ENCODE results near the gene CDCA3. TPM values are rescaled to one million over a fixed set of nuclear protein-coding genes. Genes with fewer than 3 reads are reported as not detected.

The CDCA3 gene
- polyA plus RNA-seq, 1 experiment = 11.6 TPM

DNA sequence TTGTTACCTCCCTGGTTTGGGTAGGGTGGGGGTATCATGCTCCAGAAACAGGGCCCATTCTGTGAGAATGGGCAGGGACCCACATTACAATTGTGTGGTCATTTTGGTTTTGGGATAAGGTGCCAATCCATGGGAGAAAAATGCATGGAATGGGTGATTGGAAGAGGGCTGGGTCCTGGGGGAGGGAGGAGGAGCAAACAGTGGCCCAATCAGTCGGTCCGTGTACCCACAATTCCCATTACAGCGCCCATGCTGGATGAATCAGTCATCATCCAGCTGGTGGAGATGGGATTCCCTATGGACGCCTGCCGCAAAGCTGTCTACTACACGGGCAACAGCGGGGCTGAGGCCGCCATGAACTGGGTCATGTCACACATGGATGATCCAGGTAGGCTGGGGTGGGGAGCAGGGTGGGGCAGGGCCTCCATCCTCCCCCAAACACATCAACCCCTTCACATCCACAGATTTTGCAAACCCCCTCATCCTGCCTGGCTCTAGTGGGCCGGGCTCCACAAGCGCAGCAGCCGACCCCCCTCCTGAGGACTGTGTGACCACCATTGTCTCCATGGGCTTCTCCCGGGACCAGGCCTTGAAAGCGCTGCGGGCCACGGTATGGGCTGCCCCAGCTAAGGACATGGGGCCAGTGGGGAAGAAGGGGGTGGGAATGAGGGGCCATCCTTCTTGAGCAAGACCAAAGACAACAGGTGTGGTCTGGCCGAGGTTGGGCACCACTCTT is 12.7 kb upstream of the CDCA3 start:
- POLR2A ChIA-PET = interaction anchor here (4.8 kb wide), 1 partner anchor 12 kb away, joined by 57 read pairs; the partner anchor contains the start of genes CDCA3 and USP5
- H3K9me3 ChIP-seq (ENCODE audit: control insufficient read depth, insufficient read depth, low read length) = no peaks in the 10 kb centered on the region
- no peak overlapping the region for H3K4me3 ChIP-seq (ENCODE audit: low read depth, low read length)
- CTCF ChIA-PET = interaction anchor here (0.6 kb wide), 1 partner anchor 315 kb away, joined by 3 read pairs; no protein-coding TSS in a partner anchor
- H3K27me3 ChIP-seq (ENCODE audit: control insufficient read depth, insufficient read depth, low read length) = no peaks in the 10 kb centered on the region
- no peak overlapping the region for H3K27ac ChIP-seq (ENCODE audit: low read depth, low read length)
- DNase-seq (ENCODE audit: low read depth, low spot score) = no peak
- TF ChIP-seq, protein P1, sequence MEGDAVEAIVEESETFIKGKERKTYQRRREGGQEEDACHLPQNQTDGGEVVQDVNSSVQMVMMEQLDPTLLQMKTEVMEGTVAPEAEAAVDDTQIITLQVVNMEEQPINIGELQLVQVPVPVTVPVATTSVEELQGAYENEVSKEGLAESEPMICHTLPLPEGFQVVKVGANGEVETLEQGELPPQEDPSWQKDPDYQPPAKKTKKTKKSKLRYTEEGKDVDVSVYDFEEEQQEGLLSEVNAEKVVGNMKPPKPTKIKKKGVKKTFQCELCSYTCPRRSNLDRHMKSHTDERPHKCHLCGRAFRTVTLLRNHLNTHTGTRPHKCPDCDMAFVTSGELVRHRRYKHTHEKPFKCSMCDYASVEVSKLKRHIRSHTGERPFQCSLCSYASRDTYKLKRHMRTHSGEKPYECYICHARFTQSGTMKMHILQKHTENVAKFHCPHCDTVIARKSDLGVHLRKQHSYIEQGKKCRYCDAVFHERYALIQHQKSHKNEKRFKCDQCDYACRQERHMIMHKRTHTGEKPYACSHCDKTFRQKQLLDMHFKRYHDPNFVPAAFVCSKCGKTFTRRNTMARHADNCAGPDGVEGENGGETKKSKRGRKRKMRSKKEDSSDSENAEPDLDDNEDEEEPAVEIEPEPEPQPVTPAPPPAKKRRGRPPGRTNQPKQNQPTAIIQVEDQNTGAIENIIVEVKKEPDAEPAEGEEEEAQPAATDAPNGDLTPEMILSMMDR (IDR thresholded peaks at IDR 0.05; ENCODE audit: low read depth, low read length) = no peak

DNA sequence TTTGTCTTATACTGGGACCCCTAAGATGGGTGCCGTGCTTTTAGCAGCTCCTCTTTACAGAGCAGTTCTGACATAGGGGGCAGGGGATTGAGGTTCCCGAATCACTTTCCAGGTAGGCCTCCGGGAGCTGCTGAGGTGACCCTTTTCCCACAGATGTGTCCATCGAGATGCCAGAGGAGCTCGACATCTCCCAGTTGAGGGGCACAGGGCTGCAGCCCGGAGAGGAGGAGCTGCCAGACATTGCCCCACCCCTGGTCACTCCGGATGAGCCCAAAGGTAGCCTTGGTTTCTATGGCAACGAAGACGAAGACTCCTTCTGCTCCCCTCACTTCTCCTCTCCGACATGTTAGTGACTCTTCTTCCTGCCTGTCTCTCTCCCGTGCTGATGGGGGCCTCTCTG is 11.9 kb upstream of the CDCA3 start:
- Histone ChIP-seq H3K27ac (ENCODE audit: low read depth, low read length) (no peak overlapping the region), H3K4me3 (ENCODE audit: low read depth, low read length) (no peak overlapping the region), H3K27me3 (ENCODE audit: control insufficient read depth, insufficient read depth, low read length) (no peaks in the 10 kb centered on the region), H3K9me3 (ENCODE audit: control insufficient read depth, insufficient read depth, low read length) (no peaks in the 10 kb centered on the region)
- CTCF ChIA-PET = no interaction called here
- POLR2A ChIA-PET = no interaction called here
- TF ChIP-seq, protein P1 (IDR thresholded peaks at IDR 0.05; ENCODE audit: low read depth, low read length) = no peak
- DNase-seq (ENCODE audit: low read depth, low spot score) = no peak

DNA sequence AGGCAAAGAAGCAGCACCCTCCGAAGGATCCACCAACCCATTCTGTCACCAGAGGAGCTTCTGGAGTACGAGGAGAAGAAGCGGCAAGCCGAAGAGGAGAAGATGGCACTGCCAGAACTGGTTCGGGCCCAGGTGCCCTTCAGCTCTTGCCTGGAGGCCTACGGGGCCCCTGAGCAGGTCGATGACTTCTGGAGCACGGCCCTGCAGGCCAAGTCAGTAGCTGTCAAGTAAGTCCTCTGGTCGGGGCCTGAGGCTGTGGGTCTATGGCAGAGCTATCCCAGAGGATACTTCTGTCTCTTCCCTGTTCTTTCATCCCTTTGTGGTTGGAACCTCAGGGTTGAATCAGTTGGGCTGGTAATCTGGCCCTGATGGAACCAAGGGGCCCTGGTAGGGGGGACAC is 10.3 kb upstream of the CDCA3 start:
- no peak for DNase-seq (ENCODE audit: low read depth, low spot score)
- TF ChIP-seq, protein P1 (IDR thresholded peaks at IDR 0.05; ENCODE audit: low read depth, low read length) = no peak
- Histone ChIP-seq H3K4me3 (ENCODE audit: low read depth, low read length) (no peak overlapping the region), H3K9me3 (ENCODE audit: control insufficient read depth, insufficient read depth, low read length) (no peaks in the 10 kb centered on the region), H3K27ac (ENCODE audit: low read depth, low read length) (no peak overlapping the region), H3K27me3 (ENCODE audit: control insufficient read depth, insufficient read depth, low read length) (no peaks in the 10 kb centered on the region)
- ChIA-PET POLR2A (interaction anchor here (1.0 to 1.1 kb wide), 2 partner anchors 9 to 12 kb away, joined by 3 to 4 read pairs; partner anchors contain the start of gene SPSB2), CTCF (interaction anchor here (1.1 kb wide), 1 partner anchor 8 kb away, joined by 4 read pairs; no protein-coding TSS in a partner anchor)

DNA sequence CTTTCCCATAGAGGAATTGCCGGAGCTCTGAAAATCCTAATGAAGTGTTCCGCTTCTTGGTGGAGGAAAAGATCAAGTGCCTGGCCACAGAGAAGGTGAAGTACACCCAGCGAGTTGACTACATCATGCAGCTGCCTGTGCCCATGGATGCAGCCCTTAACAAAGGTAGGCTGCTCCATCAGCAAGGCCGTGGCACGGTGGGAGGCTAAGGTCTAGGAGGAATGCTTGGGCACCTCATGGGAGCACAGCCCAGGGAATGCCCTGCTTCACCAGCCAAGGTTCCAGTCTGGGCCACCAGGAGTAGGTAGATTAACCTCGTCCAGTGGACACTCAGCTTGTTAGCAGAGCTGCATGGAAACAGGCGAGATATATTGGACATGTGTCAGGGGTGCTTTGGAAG is 9.9 kb upstream of the CDCA3 start:
- ChIA-PET CTCF (interaction anchor here (1.1 kb wide), 1 partner anchor 9 kb away, joined by 4 read pairs; no protein-coding TSS in a partner anchor), POLR2A (interaction anchor here (1.0 to 1.1 kb wide), 2 partner anchors 8 to 12 kb away, joined by 3 to 4 read pairs; partner anchors contain the start of gene SPSB2)
- Histone ChIP-seq H3K9me3 (ENCODE audit: control insufficient read depth, insufficient read depth, low read length) (no peaks in the 10 kb centered on the region), H3K4me3 (ENCODE audit: low read depth, low read length) (no peak overlapping the region), H3K27me3 (ENCODE audit: control insufficient read depth, insufficient read depth, low read length) (no peaks in the 10 kb centered on the region), H3K27ac (ENCODE audit: low read depth, low read length) (no peak overlapping the region)
- no peak for DNase-seq (ENCODE audit: low read depth, low spot score)
- TF ChIP-seq, protein P1 (IDR thresholded peaks at IDR 0.05; ENCODE audit: low read depth, low read length) = no peak

DNA sequence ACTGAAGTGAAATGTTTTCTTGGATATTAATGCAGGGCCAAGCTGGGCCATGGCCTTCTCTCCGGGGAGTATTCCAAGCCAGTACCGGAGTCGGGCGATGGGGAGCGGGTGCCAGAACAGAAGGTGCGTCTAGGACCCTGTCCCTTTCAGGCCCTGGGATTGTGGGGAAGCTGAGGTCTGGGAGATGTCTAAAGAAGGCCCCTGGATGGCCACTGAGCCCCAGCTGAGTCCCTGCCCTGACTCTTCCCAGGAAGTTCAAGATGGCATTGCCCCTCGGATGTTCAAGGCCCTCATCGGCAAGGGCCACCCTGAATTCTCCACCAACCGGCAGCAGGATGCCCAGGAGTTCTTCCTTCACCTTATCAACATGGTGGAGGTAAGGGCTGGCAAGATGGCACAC is 9.0 kb upstream of the CDCA3 start:
- TF ChIP-seq, protein P1 (IDR thresholded peaks at IDR 0.05; ENCODE audit: low read depth, low read length) = no peak
- no peak overlapping the region for H3K27ac ChIP-seq (ENCODE audit: low read depth, low read length)
- no peak overlapping the region for H3K4me3 ChIP-seq (ENCODE audit: low read depth, low read length)
- CTCF ChIA-PET = interaction anchor here (1.2 kb wide), 1 partner anchor 9 kb away, joined by 3 read pairs; no protein-coding TSS in a partner anchor
- no peaks in the 10 kb centered on the region for H3K9me3 ChIP-seq (ENCODE audit: control insufficient read depth, insufficient read depth, low read length)
- no peak for DNase-seq (ENCODE audit: low read depth, low spot score)
- POLR2A ChIA-PET = no interaction called here
- H3K27me3 ChIP-seq (ENCODE audit: control insufficient read depth, insufficient read depth, low read length) = no peaks in the 10 kb centered on the region
